HL-60 (cell line): ENCODE results near the gene RSPH1.

ENCODE experiments used
- DNase-seq, 2 experiments: peaks; one replicate each; pipeline ENCODE4 v3.0.0-alpha.2; 2010 to 2020; ENCODE audit warnings: low read depth in 1 of 2, low spot score in 1 of 2
- H3K27ac ChIP-seq: fragments of 250-450 bp; sonication (Bioruptor Pico); replicated peaks from 2 replicates; pipeline ENCODE4 v1.5.1; 2020; ENCODE audit warnings: mild to moderate bottlenecking, moderate library complexity
- H3K27me3 ChIP-seq: fragments of 250-450 bp; sonication (Bioruptor Pico); 2 replicates; pipeline ENCODE4 v1.5.1; 2021; ENCODE audit warnings: mild to moderate bottlenecking, moderate library complexity; ENCODE audit not compliant: insufficient read depth, poor library complexity, severe bottlenecking
- H3K4me3 ChIP-seq: replicated peaks from 2 replicates; pipeline ENCODE4 v1.5.1; 2011; ENCODE audit warnings: mild to moderate bottlenecking, control low read depth, low read length; ENCODE audit not compliant: insufficient read depth
- GABPA ChIP-seq: IDR thresholded peaks from 2 replicates; pipeline ENCODE4 v1.6.1; 2012; ENCODE audit warnings: low read depth
- POLR2AphosphoS5 ChIP-seq: IDR thresholded peaks from 2 replicates; pipeline ENCODE4 v1.6.1; 2012; ENCODE audit warnings: low read depth
- SPI1 ChIP-seq: IDR thresholded peaks from 2 replicates; pipeline ENCODE4 v1.6.1; 2012; ENCODE audit warnings: low read depth, mild to moderate bottlenecking, borderline replicate concordance
- TF ChIP-seq, protein P1 (sequence below): IDR thresholded peaks from one replicate; pipeline ENCODE4 v1.5.1; 2011; ENCODE audit warnings: low read length, control low read depth, inconsistent platforms; ENCODE audit not compliant: insufficient read depth
- TF ChIP-seq, protein P2 (sequence below): IDR thresholded peaks from 2 replicates; pipeline ENCODE4 v1.6.1; 2012; ENCODE audit warnings: low read depth; ENCODE audit not compliant: insufficient replicate concordance

The RSPH1 gene

DNA sequence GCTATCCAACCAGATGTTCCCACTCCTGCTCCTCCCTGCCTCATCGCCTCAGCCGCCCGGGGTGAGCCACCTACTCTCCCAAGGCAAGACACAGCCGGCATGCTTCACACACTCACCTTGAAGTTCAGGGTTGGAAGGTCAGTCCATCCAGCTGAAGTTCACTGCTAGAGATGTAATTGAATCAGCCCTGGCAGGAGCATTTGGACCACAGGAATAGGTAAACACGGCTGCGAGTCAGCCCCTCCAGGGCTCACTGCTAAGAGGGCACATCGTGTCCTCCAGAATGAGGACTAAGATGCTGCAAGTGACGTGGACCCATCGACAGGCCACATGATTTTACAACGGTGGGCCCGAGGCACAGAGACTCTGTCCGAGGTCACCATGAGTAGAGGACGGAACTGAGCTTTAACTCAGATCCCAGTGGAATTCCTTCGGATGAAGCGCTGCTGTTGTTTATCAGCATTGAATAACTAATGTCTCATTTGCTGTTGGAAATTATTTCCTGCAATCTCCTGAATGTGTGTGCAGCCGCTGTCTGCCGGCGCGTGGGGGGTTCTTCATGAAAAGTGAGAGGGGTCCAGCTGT, 41.9 kb downstream of the RSPH1 start:
- no peak overlapping the region for H3K27ac ChIP-seq

DNA sequence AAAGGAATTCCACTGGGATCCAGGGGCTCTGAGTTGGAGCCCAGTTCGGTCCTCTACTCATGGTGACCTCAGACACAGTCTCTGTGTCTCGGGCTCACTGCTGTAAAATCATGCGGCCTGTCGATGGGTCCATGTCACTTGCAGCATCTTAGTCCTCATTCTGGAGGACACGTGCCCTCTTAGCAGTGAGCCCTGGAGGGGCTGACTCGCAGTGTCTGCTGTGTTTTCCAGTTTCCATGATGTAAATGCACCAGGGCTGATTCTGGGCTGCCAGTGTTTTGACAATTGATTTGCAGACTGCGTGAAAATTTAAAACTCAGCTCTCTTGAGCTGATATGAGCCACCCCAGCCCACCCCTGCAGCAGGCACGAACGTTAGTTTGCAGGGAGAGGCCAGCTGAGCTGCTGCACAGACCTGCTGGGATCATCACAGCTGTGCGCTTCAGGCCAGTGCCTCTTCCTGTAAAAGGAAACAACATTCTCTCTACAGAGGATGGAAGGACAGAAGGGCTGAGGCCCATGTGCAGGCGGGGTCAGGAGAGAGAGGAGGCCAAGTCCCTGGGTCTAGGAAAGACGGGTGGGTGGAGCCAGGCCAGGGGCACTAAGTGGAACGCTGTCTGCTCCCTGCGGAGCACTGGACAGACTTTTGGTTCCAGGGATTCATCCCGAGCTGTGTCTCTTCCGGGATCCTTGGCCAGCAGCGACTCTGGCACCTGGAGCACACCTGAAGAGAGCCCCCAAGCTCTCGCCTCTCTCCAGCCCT, 42.6 kb downstream of the RSPH1 start:
- Histone ChIP-seq H3K27ac (no peak overlapping the region), H3K4me3 (no peak overlapping the region), H3K27me3 (no peaks in the 10 kb centered on the region)
- TF ChIP-seq POLR2AphosphoS5 (no peak), GABPA (no peak), SPI1 (no peak)
- TF ChIP-seq, protein P1, sequence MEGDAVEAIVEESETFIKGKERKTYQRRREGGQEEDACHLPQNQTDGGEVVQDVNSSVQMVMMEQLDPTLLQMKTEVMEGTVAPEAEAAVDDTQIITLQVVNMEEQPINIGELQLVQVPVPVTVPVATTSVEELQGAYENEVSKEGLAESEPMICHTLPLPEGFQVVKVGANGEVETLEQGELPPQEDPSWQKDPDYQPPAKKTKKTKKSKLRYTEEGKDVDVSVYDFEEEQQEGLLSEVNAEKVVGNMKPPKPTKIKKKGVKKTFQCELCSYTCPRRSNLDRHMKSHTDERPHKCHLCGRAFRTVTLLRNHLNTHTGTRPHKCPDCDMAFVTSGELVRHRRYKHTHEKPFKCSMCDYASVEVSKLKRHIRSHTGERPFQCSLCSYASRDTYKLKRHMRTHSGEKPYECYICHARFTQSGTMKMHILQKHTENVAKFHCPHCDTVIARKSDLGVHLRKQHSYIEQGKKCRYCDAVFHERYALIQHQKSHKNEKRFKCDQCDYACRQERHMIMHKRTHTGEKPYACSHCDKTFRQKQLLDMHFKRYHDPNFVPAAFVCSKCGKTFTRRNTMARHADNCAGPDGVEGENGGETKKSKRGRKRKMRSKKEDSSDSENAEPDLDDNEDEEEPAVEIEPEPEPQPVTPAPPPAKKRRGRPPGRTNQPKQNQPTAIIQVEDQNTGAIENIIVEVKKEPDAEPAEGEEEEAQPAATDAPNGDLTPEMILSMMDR = no peak
- TF ChIP-seq, protein P2, sequence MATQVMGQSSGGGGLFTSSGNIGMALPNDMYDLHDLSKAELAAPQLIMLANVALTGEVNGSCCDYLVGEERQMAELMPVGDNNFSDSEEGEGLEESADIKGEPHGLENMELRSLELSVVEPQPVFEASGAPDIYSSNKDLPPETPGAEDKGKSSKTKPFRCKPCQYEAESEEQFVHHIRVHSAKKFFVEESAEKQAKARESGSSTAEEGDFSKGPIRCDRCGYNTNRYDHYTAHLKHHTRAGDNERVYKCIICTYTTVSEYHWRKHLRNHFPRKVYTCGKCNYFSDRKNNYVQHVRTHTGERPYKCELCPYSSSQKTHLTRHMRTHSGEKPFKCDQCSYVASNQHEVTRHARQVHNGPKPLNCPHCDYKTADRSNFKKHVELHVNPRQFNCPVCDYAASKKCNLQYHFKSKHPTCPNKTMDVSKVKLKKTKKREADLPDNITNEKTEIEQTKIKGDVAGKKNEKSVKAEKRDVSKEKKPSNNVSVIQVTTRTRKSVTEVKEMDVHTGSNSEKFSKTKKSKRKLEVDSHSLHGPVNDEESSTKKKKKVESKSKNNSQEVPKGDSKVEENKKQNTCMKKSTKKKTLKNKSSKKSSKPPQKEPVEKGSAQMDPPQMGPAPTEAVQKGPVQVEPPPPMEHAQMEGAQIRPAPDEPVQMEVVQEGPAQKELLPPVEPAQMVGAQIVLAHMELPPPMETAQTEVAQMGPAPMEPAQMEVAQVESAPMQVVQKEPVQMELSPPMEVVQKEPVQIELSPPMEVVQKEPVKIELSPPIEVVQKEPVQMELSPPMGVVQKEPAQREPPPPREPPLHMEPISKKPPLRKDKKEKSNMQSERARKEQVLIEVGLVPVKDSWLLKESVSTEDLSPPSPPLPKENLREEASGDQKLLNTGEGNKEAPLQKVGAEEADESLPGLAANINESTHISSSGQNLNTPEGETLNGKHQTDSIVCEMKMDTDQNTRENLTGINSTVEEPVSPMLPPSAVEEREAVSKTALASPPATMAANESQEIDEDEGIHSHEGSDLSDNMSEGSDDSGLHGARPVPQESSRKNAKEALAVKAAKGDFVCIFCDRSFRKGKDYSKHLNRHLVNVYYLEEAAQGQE = no peak
- DNase-seq = no peak

More for the DNA sequence above, 41.9 kb downstream of the RSPH1 start:
- DNase-seq = no peak
- Histone ChIP-seq H3K27me3 (no peaks in the 10 kb centered on the region), H3K4me3 (no peak overlapping the region)
- TF ChIP-seq, protein P2 = no peak
- TF ChIP-seq GABPA = no peak
- TF ChIP-seq POLR2AphosphoS5 = no peak
- no peak for TF ChIP-seq SPI1
- TF ChIP-seq, protein P1 = no peak

DNA sequence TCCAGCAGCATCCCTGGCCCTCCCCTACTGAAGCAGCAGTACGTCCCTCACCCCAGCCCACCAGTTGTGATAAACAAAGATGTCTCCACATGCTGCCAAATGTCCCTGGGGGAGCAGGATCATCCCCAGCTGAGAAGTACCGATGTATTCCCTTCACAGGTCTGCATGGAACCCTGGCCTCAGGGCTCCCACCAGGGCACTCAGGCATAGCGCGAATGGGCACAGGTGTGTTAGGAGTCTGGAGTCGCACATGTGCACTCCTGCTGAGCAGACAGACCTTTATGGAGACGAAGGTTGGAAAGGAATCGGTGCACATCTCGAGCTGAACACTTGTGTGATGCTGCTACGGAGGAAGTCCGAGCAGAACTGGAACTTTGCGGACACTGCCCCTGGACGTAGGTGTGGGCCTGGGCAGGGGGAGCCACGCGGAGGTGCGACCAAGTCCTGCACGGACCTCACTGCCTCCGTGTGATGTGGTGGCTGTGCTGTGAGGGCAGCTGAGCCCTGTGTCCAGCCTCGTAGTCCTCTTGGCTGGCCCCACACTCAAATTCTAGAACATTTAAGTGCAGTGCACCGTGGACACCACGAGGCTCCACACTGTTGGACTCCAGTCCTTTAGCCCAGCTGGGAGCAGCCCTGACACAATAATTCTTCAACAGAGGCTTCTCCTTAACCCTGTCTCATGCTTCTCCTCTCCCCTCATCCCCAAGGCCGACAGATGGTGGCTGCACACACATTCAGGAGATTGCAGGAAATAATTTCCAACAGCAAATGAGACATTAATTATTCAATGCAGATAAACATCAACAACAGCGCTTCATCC, 43.4 kb downstream of the RSPH1 start:
- H3K27me3 ChIP-seq = no peaks in the 10 kb centered on the region
- TF ChIP-seq SPI1 (no peak), POLR2AphosphoS5 (no peak), GABPA (no peak)
- TF ChIP-seq, protein P1 = no peak
- TF ChIP-seq, protein P2 = no peak
- no peak overlapping the region for H3K4me3 ChIP-seq
- DNase-seq = no peak
- no peak overlapping the region for H3K27ac ChIP-seq
